ENCODE results near the gene UBE2H.
"Not testable (repeated sequence)": the region's sequence is repeated elsewhere in the genome, so short reads cannot be mapped to it uniquely, and the experiment has no call there.

The UBE2H gene

GRCh38 chr7:129874722-129875121, 78.0 kb downstream of the UBE2H start:
- no peak overlapping the region for H3K27ac ChIP-seq
- no peak for TF ChIP-seq ZFX (IDR thresholded peaks at IDR 0.05)
- TF ChIP-seq CTCF (conservative IDR thresholded peaks at IDR 0.05), result no peak

- TF ChIP-seq CTCF (conservative IDR thresholded peaks at IDR 0.05), result no peak
- TF ChIP-seq ZFX (IDR thresholded peaks at IDR 0.05), result no peak
- no peak overlapping the region for H3K27ac ChIP-seq
These were observed 80.7 kb downstream of the UBE2H start for GRCh38 chr7:129872054-129872453.

GRCh38 chr7:129870668-129871067, 82.1 kb downstream of the UBE2H start:
- TF ChIP-seq CTCF (conservative IDR thresholded peaks at IDR 0.05) (no peak), ZFX (IDR thresholded peaks at IDR 0.05) (no peak)
- no peak overlapping the region for H3K27ac ChIP-seq

GRCh38 chr7:129866251-129866650, 86.5 kb downstream of the UBE2H start:
- no peak overlapping the region for H3K27ac ChIP-seq
- TF ChIP-seq ZFX (IDR thresholded peaks at IDR 0.05), result no peak

GRCh38 chr7:129865925-129866201, 86.9 kb downstream of the UBE2H start:
- TF ChIP-seq CTCF (conservative IDR thresholded peaks at IDR 0.05) (no peak), ZFX (IDR thresholded peaks at IDR 0.05) (no peak)
- H3K27ac ChIP-seq, result no peak overlapping the region

- TF ChIP-seq CTCF (conservative IDR thresholded peaks at IDR 0.05) (no peak), ZFX (IDR thresholded peaks at IDR 0.05) (no peak)
- no peak overlapping the region for H3K27ac ChIP-seq
These were observed 87.5 kb downstream of the UBE2H start for GRCh38 chr7:129865093-129865924.

- H3K27ac ChIP-seq, result not testable (repeated sequence)
These were observed 88.1 kb downstream of the UBE2H start for GRCh38 chr7:129864676-129865075.

GRCh38 chr7:129864042-129864441, 88.7 kb downstream of the UBE2H start:
- no peak overlapping the region for H3K27ac ChIP-seq
- TF ChIP-seq CTCF (conservative IDR thresholded peaks at IDR 0.05) (no peak), ZFX (IDR thresholded peaks at IDR 0.05) (no peak)

Measured in C4-2B (cell line).